ENCODE results near the gene SIL1. TPM values are rescaled to one million over a fixed set of nuclear protein-coding genes. Genes with fewer than 3 reads are reported as not detected.

Gene SIL1
- total and polyA plus RNA-seq, 9 of the 15 experiments (the other 6 are each of a cell fraction or from before 2014, with no cell fraction given), result 1.3 to 30.5 (median 18.1) TPM

DNA sequence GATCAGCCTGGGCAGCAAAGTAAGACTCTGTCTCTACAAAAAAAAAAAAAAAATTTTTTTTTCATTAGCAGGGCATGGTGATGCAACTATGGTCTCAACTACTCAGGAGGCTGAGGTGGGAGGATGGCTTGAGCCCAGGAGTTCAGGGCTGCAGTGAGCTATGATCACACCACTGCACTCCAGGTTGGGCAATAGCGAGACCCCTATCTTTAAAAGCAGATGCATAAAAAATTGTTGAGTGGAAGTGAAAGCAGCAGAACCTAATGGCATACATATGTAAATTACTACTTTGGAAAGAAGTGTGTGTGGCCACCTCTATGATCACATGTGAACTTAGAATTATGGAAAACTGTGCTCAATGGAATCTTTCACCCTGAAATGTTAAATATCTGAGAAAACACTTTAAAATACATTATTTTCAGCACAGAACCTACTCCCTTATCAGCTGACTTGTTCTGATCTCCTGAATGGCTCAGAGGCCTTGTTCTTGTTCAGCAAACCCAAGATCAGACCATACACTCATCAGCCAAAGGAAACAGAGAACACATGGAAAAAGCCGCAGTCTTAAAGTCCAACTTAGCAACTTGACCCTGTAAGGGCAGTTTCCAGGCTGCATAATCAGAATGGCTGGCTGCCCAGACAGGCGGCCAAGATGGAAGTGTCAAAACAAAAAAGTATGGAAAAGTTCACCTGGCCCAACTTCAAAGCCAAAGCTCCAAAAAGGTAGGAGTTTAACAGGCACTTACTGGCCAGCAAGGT lies 56.5 kb downstream of the SIL1 start:
- H3K27ac ChIP-seq (ENCODE audit: extremely low read depth, low read depth, low read length), result no peak overlapping the region
- POLR2A ChIA-PET, result interaction anchor here (0.6 kb wide), 1 partner anchor 577 kb away, joined by 3 read pairs; no protein-coding TSS in a partner anchor

More for the DNA sequence above, 56.5 kb downstream of the SIL1 start:
- H3K27me3 ChIP-seq (ENCODE audit: control insufficient read depth in 2 of 2, insufficient read depth in 2 of 2, low read length in 2 of 2), result no peaks in the 10 kb centered on the region
- H3K4me1 ChIP-seq (replicated peaks in 1 of 2; ENCODE audit: control insufficient read depth in 2 of 2, insufficient read depth in 2 of 2, low read length in 2 of 2), result peaks cover 0 to 9% of the 10 kb centered on the region in 2 experiments; a peak in 2 of 5 replicates
- H3K9ac ChIP-seq (ENCODE audit: insufficient read depth in 1 of 2, low read depth in 2 of 2, low read length in 2 of 2), result peak overlapping the region in 1 of 2 experiments; percentile 37; a peak in 1 of 4 replicates
- H3K36me3 ChIP-seq (ENCODE audit: control insufficient read depth, insufficient read depth, low read length), result no peaks in the 10 kb centered on the region
- no peak overlapping the region for H2AFZ ChIP-seq (ENCODE audit: low read depth, low read length)
- ATAC-seq, result peak; percentile 71
- H3K79me2 ChIP-seq (ENCODE audit: control insufficient read depth, insufficient read depth, low read length), result no peaks in the 10 kb centered on the region
- H4K20me1 ChIP-seq (replicated peaks; ENCODE audit: control insufficient read depth, insufficient read depth, low read length), result peaks cover 11% of the 10 kb centered on the region
- DNase-seq (ENCODE audit: extremely low read depth in 1 of 4, low spot score in 3 of 4), result peak in 1 of 4 experiments; percentile 24
- 18% methylated on average over 3 of the region's 3 CpGs for WGBS (ENCODE audit: insufficient coverage, low coverage, missing lambda C conversion rate)
- H3K4me3 ChIP-seq, result no peak overlapping the region
- FAIRE-seq, result peak; percentile 23
- in situ Hi-C loops (cut with MboI) (no loop called here), intact Hi-C loops (cut with micrococcal nuclease) (no loop called here)
- no peaks in the 10 kb centered on the region for H3K9me3 ChIP-seq (replicated peaks; ENCODE audit: control insufficient read depth, insufficient read depth, low read depth, low read length)
- CTCF ChIA-PET (ENCODE audit: low intra/inter-chr PET ratio), result interaction anchor here (0.6 kb wide), 1 partner anchor 80 kb away, joined by 3 read pairs; no protein-coding TSS in a partner anchor
- no TSS peak for BruUV-seq (replicated peaks)
- TF ChIP-seq ARID1B (IDR thresholded peaks at IDR 0.05) (peak; percentile 54), CEBPB (tag; IDR thresholded peaks at IDR 0.05) (peak; percentile 91), ZNF384 (IDR thresholded peaks at IDR 0.05; ENCODE audit: low read depth, low read length) (peak; percentile 52), CBFA2T3 (IDR thresholded peaks at IDR 0.05) (peak; percentile 56), LEF1 (IDR thresholded peaks at IDR 0.05) (no peak), ATF3 (IDR thresholded peaks at IDR 0.05) (peak; percentile 80), ATF3 (CRISPR knock-in tag; conservative IDR thresholded peaks at IDR 0.05) (no peak), TAL1 (IDR thresholded peaks at IDR 0.05) (peak; percentile 38; the same call in 1 of the 2 replicates), CEBPG (CRISPR knock-in tag; IDR thresholded peaks at IDR 0.05) (peak; percentile 73), CEBPG (tag; conservative IDR thresholded peaks at IDR 0.05 in 1 of 2, IDR thresholded peaks at IDR 0.05 in 1 of 2) (peak; percentile 38 to 76; a peak in 2 of 4 replicates), TRIM24 (IDR thresholded peaks at IDR 0.05) (0 out of 4 replicates have a peak, but pooled peaks of 1 of the 2 experiments have one; percentile 35), MTA2 (IDR thresholded peaks at IDR 0.05; ENCODE audit: low read depth) (no peak), ZNF3 (CRISPR knock-in tag; IDR thresholded peaks at IDR 0.05) (no peak), TEAD4 (IDR thresholded peaks at IDR 0.05; ENCODE audit: low read length) (0 out of 2 replicates have a peak, but pooled peaks have one; percentile 26), TEAD4 (CRISPR knock-in tag; IDR thresholded peaks at IDR 0.05; ENCODE audit: borderline replicate concordance) (no peak), TCF3 (CRISPR knock-in tag; IDR thresholded peaks at IDR 0.05) (peak; percentile 47)
- H3K9me1 ChIP-seq (ENCODE audit: control insufficient read depth, insufficient read depth, low read length), result no peaks in the 10 kb centered on the region
- H3K4me2 ChIP-seq (ENCODE audit: insufficient read depth, low read length), result no peak overlapping the region
